GM21717 (cell line): ENCODE measurements around the gene EFNB2.

Source experiments
- ATAC-seq: cut with Tn5 transposase; IDR thresholded peaks from one replicate; pipeline ENCODE4 v1.9.1; 2021; ENCODE audit warnings: mild to moderate bottlenecking, moderate library complexity; ENCODE audit not compliant: unreplicated experiment

EFNB2 gene

DNA sequence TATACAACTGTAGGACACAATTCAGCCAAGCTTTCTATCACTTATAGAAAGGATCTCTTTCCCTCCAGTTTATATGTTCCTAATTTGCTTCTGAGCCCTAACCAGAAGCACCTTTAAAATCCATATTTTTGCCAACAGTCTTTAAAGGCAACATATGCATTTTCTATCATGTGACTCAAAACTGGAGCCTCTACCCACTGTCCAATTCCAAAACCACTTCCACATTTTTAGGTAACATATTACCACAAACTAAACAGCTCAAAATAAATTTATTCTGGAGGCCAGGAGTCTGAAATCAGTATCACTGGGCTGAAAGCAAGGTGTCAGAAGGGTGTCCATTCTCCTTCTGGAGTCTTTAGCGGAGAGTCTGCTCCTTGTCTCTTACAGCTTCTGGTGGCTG lies 15.9 kb upstream of the EFNB2 start:
- no peak for ATAC-seq

DNA sequence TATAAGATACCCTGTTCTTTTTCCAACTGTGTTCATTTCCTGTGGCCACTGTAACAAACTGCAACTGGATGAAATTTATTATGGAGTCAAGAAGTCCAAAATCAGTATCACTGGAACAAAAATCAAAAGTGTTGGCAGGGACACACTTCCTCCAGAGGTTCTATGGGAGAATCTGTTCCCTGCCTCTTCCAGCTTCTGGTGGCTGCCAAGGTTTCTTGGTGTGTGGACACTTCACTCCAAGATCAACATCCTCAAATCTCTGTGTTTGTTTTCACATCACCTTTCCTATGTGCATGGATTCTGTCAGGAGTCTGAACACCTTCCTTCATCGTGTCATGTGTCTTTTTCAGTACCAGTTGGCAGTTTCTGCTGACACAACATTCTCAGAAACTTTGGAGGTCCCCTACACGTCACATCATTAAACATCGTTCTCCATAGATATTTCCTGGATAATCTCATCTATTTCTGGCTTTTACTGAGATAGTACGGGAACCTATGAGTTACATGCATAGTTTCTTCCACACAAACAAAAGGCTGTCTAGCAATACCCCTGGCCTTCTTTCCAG lies 15.2 kb upstream of the EFNB2 start:
- no peak for ATAC-seq

DNA sequence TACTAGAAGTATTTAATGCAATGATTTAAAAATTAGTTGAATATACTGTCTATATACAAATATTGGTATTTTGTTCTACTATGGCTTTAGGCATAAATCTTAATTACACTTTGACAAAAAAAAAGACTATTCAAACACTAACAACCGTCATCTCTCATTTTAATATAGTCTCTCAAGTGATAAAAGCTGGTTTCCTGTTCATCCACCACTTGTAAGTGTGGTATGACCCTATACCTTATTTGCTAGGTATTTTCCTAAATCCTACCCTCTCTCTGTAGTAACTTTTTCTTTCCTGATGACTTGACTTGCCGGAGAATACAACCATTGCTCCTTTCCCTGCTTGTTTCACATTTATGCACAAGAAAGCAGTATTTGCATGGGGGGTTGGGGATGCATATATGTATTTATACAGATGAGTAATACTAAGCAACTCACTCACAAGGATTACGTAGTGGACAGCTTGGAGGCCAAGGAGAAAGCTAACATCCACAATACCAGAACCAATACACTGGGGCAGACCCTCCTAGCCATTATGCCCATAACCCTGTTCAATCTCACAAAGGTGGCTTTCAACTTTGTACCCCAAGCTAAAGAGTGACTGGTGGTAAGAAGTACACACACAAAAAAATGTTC lies 12.7 kb upstream of the EFNB2 start:
- ATAC-seq, result no peak

DNA sequence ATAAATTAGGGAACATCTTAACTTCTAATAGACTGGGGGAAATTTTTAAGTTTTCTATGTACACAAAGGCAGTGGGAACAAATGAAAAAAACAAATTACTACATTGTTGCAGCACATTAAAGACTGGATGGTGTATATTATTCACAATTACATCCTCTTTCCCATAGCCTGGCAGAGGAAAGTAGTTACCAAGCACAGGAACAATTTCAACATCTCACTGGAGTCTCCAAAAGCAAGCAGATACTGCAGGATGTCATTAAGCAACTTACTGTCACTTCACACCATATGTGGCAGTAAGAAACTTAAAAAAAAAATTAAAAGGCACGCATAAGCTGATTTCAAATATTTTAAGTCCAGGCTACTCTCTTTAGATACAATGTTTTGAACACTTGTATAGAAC lies 6.4 kb upstream of the EFNB2 start:
- no peak for ATAC-seq

DNA sequence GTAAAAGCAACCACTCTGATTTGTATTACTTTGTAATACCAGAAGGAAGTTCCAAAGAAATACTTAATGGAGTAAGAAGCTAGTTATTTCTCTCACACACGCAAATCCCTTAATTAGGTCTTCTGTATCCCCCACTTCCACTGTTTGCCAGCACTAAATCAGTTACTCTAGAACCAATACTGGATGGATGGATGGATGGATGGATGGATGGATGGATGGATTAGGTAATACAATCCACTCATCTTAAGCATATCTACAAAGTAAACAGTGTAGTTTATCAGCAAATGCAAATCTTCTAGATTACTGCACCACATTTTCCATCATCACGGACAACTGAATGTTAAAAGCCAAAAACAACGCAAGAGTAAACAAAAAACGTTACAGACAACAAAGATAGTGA lies 5.2 kb upstream of the EFNB2 start:
- no peak for ATAC-seq

DNA sequence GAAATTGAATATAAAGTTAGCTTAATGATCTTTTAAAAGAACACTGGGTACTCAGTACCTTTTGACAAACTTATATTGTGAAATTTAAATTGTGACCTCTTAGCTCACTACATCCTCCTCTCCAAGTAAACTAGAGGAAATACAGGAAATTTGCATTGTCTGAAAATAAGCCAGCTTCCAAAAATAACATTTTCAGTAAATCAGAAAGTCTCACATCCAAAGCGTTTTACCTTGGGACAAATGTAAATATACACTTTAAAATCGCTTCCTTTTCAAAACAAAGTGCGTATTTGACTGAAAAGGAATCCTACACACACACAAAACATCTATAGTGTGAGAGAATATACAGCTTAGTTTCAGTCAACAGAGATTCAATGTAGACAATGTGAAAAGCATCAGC lies 2.1 kb upstream of the EFNB2 start:
- ATAC-seq, result no peak

DNA sequence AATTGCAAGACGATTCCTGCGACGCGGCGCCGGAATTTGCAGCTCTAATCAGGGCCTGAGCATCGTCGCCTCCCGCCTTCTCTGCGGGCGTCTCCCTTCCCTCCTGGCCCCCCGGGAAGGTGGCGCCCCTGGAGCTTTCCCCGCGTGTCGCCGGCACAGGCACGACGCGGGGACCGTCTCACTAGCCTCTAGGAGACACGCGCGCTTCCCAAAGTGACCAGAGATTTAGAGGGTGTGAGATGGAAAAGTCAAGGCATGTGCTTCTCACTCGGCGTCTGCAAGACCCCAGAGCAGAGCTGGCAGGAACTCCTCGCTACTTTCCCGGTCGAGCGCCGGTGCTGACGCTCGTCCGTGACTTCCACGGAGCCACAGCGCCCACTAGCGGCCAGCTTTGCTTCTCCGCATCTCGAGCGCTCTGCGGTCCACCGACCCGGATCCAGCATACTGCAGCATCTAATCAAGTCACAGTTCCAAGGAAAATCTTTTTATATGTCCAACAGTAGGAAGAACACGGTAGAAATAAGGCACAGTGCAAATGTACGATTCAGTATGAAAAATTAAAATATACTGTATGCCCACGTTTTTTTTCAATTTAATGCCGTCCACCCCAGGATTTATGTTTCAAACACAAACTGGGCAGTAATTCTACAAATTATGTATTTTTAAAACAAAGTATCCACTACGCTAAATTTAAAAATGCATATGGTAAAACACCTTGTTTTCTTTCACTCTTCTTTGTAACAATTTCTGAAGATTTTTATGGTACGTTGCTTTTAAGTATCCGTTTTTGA lies 977 bp upstream of the EFNB2 start:
- peak; percentile 62 for ATAC-seq

DNA sequence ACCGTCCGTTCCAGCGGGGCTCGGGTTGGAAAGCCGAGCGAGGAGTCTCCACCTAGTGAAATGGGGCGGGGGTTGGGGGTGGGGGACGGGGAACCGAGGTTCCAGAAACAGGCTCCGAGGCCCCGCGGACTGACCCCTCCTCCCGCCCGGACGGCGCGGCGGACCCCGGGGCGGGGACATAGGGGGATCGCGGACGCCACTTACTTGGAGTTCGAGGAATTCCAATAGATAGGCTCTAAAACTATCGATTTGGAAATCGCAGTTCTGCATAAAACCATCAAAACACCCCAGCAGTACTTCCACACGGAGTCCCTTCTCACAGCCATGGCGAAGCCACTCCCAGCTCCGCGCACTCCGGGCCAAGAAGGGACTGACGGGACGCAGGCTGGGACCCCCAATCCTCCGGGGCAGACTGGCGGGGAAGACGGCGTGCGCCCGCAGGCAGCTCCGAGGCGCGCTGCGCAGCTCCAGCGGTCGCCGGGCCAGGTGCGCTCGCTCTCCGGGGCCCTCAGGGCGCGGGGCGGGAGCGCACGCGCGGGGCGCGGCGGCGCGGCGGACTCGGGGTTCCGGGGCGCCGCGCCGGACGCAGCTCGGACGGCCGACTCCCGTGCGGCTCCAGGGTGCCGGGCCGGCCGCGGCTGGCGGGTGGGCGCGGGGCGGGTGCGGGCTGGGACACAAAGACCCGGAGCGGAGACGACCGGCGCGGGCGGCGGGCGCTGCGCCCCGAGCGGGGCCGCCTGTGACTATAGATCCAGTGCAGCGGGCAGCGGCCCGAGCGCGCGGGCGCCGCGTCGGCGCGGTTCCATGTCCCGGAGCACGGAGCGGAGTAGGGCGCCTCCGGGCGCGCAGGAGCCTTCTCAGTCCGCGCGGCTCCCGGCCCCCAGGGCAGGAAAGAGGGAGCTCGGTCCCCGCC lies 567 bp downstream of the EFNB2 start:
- ATAC-seq, result peak; percentile 22

DNA sequence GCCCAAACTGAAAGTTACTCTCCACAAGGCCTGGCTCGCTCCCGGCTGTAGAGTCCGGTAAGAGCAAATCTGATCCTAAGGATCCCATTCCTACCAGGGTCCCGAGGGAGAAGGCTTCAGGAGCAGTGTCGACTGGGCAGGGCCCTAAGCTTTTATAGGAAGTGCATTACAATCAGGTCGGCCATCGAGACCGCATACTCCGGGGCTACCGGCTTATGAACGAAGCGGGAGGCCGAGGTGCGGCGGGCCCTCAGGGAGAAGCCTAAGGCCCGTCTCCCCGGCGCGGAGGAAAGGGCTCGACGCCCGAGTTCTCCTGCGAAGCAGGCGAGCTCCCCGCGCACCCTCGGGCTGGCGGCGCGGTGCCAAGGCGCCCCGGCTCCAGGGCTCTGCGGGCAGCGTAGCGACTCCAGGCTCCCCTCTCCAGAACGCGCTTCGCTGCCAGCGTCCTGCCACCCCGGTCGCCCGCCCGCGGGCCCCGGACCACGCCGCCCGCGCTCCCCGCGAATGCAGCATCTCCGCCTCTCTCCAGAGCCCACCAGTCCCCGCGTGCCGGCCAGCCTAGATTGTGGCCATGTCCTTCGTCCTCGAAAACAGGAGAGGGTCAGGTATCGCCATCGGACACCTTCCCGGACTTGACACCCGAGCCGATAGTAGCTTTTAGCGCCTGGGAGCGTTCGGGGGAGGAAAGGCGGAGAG lies 1.4 kb downstream of the EFNB2 start:
- no peak for ATAC-seq

DNA sequence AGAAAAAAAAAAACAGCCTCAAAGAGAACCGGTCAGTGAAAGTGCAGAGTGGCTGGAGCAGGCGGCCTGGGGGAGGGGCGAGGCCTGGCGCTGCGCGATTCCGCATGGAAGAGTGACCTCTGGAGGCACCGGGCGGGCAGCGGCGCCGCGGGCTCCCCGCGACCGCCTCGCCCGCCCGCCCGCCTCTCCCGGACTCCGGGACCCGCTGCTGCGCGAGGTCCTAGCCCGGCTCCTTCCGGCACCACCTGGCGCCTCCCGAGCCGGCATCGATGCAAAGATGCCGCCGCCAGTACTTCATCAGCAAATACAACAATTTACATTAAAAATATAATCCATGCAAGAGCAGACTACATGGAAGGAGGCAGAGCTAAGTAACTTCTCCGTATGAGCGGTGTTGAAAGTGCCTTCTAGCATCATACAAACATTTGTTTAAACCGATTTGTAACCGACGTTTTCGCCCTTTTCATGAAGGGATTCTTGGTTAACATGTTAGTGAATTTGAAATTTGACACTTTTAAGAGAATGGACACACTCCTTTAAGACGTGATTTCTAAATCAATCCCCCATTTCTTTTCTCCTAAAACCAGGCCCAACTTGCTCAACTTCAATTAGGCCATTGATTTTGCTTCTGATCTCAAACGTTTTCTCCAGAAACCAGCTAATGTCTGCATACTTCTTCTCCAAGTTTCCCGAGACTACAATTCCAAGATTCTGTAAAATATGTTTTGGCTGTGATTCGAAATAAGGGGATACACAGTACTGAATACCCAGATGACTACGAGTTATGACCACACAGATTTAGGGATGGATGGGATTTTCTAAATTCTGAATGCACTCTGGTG lies 2.1 kb downstream of the EFNB2 start:
- ATAC-seq, result no peak

DNA sequence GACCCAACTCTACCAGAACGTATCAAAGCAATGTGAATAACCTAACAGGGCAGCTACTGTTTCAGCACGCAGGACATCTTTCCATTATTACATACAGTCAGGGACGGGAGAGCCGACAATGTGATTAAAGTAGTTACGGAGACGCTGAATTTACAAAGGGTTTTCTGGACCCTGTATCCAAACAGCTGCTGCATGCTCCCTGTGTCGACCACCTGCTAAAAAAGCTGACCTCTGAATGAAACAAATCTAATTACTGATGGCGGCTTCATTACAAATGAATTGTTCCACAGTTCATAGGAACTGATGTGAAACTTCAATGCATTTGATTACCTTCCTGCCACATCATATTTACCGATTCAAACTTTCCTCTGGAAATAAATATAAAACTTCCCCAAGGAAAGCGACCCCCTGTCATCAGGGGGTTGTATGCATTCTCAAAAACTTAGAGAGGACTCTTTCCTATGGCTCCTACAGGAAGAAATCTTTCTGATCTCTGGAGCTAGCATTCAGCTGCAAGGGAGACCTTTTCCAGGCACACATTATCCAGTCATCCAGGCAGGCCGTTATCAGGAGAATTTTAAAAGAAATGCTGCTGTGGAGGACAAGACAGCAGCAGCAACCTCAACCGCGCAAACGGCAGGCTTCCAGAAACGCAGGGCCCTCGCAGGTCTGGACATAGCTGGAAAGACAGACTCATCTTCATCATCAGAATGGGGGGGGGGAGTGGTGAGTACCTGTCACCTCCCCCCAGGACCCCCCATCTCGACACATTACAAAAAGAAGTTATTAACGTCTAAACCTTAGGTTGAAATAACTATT lies 3.1 kb downstream of the EFNB2 start:
- ATAC-seq, result no peak

DNA sequence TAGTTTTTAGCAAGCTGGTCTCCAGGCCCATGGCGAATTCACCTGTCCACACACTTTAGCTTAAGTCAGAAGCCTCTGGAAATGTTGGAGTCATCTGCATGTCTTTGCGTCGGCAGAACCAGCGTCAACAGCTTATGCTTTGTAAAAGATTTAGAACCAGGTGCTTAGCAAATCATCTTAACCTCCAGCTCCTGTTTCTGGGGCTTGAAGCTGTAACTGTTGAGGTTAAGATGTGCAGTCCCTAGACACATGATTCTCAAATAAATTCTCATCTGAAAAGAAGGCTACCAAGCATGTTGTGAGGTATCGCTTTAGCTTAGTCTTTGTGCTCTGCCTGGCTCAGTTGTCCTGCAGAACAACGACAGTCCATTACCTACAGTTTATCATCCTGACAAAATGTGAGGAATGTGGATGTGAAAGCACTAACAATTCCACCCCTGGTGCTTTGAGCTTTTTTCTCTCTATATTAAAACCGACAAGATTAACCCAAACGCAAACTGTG lies 4.4 kb downstream of the EFNB2 start:
- ATAC-seq, result no peak

DNA sequence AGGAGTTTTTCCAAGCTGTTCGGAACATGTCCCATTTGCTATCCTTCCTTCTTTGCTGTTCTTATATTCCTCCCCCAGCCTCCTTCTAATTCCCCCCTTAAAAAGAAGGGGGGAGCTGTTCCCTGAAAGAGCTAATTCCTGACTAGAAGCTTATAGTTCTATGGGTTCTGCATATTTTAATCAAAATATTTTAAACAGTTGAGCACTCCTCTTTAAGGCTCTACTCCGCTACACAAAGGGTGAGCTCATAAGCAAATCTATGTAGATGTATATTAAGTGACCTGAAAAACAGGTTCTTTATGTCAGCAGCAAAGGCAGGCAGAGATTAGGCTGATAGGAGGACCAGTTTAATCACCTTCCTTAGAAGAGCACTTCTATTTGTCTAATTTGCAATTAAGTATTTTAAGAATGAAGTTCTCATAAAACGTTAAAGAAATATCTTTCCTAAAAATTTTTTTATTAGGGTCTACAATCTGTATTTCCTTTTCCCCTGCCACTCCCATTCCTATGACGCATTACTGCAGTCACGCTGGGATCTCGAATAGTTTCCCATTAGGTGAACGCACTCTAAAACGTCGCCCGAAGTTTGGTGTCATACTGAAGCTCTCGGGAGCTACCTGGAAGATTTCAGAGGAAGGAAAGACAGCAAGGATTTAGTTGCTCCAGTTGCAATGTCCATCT lies 5.2 kb downstream of the EFNB2 start:
- no peak for ATAC-seq

DNA sequence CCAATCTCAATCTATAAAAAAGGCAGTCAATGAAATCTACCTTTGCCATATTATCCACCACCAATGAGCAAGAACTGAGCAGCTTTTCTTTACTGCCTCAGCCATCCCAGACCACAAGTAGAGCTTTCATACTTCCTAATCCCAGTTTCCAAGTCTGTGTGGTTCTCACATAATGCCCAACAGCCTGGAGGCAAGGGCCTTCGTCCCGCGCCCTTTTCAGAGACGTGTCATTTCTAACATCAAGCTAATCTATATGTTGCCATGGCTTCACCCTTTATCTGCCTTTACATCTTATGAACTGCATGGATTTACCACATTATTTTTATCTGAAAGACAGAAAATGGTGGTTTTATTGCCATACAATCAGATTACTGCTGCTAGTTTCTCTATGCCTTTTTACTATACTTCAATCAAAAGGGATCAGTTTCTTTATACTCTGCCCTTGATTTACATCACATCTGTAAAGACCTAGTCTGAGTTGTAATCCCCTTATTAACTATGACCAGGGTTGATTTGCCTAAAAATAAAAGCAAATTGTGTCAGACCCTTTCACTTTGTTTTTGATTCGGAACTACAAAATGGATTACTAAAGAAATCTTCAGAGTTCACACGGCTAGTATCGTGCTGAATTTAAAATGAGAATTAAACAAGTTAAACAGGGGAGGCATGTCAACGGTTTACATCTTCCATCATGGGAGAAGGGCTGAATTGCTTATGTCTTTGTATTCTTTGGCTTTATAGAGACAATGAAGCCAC lies 5.9 kb downstream of the EFNB2 start:
- no peak for ATAC-seq

DNA sequence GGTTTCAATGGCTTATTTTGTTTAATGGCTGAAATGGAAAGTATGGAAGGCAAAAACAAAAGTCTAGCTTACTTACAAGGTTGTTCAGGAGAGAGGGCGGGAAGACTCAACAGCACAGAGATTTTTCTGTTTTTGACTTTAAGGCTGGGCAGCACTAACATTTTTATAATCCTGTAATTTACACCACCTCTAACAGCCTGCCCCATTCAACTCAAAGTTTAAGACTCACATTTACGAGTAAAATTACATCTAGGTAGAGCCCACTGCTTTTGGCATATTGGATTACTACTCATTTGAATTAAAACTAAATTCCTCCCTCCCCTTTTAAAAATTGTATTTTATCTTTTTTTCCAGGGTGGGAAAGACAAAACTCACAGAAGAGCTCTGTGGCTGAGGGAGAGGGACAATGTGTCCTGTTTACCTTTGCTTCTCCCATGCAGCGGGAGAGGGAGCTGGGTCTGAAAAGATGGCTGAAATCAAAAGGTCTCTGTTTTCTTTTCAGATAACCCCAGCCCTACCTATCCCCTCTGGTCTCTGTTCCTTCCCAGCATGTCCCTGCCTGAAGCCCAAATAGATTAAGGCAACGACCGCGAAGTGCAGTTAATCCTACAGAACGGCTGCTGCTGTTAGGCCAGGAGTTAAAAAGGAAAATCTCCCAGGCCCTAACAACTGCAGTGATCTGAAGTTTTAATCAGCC lies 6.6 kb downstream of the EFNB2 start:
- no peak for ATAC-seq

DNA sequence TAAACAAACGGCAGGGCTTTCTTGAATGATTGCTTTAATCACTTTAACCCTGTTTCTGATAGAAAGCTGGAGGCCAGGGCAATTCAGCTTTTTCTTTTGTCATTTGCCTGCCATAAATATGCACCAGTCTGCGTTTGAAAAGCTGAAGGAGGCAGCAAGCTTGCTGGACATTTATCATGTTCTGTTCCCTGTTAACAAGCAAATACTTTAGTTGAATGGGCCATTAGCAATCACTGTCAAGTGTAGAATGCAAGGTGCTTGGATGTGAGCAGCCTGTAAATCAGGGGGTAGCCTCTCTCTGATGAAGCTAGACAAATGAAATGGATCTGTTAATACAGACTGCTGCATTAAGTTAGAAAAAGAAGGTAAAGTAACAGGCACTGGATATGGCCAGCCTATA lies 7.6 kb downstream of the EFNB2 start:
- ATAC-seq, result no peak

DNA sequence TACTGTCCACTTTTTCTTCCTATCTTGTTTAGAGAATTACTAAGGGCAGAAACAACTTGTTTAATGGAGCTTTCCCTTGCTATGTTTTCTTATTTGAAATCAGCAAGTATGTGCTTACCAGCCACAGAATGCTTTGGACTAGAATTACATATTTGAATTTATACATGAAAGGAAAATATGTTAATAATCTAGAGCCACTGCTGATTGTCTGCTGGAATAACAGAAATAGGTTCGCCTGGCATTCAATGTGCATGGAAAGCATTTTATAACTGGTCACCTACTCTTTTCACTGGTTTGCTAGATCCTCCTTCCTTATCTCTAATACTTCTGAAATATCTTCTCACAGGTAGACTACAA lies 8.0 kb downstream of the EFNB2 start:
- ATAC-seq, result no peak
